Measurements from ENCODE around the gene DCAF12L2.
"Not testable (repeated sequence)": the region's sequence is repeated elsewhere in the genome, so short reads cannot be mapped to it uniquely, and the experiment has no call there.

DCAF12L2 gene

DNA sequence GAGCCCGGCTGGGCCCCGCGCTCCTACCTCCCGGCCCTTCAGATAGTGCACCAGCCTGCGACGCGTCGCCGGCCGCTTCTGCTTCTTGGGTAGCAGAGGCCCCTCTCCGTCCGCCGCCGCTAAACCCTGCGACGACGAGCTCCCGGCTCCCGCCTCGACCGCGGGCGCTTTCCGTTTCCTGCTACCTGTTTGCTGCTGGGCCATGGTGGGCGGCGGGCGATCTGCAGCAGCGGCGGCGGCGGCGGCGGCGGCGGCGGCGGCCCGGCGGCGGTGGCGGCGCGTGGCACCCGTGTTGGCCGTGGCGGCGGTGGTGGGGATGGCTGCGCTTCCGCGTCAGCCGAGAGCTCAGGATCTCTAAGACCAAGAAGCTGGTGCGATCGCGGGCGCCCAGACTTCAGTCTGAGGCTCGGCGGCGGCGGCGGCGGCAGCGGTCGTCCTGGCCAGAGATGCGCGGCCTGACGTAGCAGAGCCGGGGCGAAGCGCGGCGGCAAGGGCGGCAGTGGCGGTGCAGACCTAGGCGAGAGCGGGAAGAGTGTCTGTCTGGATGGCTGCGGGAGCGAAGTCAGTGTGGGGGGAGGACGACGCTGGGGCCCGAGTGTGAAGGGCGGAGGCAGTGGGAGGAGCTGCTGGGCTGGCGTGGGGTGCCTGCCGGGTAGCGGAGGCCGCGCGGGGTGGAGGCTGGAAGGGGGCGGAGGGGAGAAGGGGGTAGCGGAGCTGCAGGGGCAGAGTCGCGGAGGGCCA lies at the start of gene DCAF12L2:
DCAF12L2 (minus strand) TSS at position 569 of the 741 bp plus-strand sequence; CDS start at position 204, 365 bp downstream.
- peak; percentile 6 for DNase-seq (ENCODE audit: low spot score)

DNA sequence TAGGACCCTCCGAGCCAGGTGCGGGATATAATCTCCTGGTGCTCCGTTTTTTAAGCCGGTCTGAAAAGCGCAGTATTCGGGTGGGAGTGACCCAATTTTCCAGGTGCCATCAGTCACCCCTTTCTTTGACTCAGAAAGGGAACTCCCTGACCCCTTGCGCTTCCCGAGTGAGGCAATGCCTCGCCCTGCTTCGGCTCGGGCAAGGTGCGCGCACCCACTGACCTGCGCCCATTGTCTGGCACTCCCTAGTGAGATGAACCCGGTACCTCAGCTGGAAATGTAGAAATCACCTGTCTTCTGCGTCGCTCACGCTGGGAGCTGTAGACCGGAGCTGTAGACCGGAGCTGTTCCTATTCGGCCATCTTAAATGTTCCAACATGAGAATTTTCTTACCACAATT lies 24.8 kb upstream of the DCAF12L2 start:
- not testable (repeated sequence) for DNase-seq (ENCODE audit: low spot score)

DNA sequence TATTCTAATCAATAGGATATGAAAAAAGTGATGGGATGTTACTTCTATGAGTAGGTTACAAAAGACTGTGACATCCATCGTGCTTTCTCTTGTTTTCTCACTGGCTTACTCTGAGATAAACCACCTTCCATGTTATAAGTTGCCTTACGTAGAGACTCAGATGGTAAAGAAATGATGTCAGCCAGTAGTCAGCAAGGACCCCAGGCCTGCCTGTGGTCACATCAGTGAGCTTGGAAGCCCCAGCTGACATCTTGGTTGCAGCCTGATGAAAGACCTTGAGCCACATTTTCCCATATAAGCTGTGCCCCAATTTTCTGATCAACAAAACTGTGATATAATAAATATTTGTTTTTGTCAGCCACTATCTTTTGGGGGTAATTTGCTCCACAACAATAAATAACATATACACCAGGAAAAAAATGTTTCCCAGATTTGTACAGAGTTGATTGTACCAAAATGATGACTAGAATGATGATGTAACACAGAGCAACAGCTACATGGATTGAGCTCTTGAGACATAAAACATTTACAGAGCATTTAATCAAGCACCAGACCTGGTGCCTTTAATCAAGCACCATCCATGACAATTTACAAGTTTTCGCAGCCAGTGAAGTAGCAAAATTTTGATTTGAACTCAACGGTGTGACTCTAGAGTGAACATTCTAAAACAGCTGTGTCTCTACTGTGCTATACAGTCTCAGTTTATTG lies 11.2 kb upstream of the DCAF12L2 start:
- no peak for DNase-seq (ENCODE audit: low spot score)

DNA sequence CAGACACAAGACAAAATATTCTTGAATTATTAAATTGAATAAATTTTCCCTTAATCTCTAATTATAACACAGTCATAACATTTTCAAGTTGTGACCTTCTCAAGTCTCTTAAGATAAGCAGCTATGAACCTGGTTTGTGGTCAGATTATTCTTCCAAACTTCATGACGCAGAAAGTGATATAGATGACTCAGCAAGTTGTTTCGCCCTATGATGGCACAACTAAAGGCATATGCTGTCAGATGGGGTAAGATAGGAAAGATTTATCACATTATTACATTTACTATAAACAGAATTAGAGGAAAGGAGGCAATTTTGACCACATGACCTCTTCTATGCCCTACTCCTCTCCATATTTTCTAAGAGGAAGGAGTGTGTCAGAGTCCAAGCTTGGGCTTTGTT lies 4.6 kb upstream of the DCAF12L2 start:
- DNase-seq (ENCODE audit: low spot score), result no peak

DNA sequence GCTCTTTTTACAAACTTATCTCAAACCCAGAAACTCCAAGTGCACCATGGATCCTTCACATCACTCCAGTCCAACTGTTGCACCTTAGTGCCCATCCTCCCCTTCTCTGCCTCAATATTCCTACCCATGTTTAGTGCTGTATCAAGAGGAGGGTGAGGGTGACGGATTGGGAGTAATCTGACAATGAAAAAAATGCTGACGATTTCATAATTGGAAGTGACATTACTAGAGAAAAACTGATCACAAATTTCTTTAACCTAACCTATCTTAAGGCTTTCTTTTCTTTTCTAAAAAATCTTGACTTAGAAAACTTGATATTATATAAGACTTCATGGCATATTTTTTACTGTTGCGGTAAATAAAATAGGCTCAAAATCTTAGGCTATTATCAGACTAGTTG lies 1.5 kb upstream of the DCAF12L2 start:
- DNase-seq (ENCODE audit: low spot score), result no peak

DNA sequence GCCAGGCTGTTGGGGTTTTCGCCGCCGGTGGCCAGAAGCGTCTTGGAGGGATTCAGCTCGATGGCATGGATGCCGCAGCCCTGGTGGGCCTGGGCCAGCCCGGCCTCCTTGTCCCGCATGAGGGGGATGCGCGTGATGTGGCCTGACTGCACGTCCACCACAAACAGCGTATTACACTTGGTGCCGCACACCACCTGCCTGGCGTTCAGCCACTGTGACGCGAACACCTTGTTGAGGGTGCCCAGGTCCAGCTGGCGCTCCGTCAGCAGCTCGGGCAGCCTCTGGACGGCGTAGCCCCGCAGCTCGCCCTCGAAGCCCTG lies 728 bp downstream of the DCAF12L2 start:
- no peak for DNase-seq (ENCODE audit: low spot score)

DNA sequence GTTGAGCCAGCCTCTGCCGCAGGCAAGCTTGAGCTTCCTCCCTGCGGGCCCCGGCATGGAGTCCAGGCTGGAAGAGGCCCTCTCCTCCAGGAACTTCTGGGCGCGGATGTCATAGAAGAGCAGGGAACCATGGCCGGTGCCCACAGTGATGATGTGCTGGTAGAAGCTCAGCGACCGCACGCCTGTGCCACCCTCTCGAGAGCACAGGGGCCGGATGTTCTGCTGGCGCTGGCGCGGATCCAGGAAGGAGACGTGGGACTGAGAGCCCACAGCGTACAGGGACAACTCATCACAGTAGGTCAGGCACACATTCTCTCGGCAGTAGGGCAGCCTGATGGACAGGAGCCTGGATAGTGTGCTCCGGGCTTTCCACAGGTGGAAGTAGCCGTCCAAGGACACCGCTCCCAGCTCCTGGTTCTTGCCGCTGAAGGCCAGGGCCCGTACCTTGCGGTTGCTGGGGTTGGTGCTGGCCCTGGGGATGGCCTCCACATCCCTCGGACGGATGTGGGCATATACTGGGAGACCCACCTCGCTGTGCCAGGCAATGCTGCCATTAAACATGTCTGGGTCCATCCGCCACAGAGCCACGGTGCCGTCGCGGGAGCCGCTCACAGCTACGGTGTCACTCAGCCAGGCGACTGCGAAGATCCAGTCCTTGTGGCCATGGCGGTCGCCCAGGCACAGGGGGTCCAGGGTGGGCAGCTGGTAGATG lies 1.2 kb downstream of the DCAF12L2 start:
- no peak for DNase-seq (ENCODE audit: low spot score)

DNA sequence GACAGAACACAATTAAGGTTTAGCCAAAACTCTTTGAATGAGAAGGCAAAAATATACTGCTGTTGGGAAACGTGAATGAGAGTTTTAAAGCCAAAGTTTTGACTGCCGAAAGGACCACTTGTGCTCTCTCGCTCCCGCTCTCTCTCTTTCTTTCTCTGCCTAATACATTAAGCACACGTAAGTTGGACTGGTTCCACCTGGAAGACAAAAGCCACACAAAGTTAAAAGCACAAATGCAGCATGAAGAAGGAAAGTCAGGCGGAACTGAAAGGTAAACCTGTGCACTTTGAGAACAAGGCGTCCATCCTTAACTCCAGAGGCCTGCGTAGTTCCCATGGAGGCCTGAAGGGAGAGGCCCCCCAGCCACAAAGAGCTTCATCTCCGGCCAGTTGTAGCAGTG lies 1.9 kb downstream of the DCAF12L2 start:
- no peak for DNase-seq (ENCODE audit: low spot score)

DNA sequence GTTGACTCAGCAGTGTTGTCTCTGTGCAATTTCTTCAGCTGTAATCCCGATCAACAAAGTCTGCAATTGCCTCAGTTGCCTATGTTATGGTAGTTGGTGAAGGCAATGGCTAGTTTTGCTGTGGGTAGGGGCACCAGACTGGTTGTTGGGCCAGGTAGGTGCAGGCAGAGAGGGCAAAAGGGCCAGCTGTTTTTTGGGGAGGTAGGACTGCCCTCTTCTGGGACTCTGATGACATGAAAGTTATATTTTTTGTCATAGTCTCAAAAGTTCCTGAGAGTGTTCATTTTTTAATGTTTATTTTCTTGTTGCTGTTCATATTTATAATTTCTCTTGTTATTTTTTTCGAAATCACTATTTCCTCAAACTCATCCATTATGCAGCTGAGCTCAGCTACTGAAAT lies 25.1 kb downstream of the DCAF12L2 start:
- DNase-seq (ENCODE audit: low spot score), result no peak

DNA sequence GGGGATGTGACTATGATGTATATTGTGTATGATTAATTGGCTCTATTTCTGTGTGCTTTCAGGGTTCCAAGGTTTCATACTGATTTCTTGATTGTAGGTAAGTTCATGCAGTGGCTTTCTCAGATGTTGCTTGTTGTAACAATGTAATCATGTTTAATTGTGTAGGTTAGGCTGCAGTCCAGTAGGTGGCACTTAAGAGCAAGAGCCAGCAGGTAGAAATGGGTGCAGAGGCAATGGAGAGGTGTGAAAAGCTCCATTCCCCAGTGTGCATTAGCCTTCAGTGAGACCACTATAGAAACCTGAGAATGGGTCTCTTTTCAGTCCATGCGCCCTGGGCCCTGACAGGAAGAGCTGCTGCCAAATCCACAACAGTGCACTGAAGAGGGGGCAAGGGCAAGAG lies 28.2 kb downstream of the DCAF12L2 start:
- peak; percentile 20 for DNase-seq (ENCODE audit: low spot score)

DNA sequence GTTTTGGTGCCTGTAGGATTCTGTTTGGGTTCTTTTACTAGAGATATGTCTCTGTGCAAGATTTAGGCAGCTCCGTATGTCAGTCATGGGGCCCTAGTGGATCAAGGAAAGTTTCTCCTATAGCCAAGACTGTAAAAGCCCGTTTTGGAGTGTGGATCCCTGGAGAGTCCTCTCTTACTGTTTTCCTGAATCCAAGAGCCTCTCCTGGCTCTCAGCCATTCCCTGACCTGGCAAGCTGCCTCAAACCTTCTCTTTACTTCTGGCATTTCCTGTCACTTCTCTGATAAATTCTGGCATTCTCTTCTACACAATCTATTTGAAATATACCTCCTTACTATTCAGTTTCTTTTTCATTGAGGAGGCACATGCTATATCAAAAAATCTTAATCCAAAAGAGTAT lies 41.4 kb downstream of the DCAF12L2 start:
- DNase-seq (ENCODE audit: low spot score), result no peak
